MM.1S (cell line): ENCODE measurements around the gene ADAMTS9.
A peak's percentile ranks its signal among the peaks of the same experiment; 100 is the strongest.

Experiments
- DNase-seq: peaks from one replicate; pipeline ENCODE4 v3.0.0-alpha.2; 2015
- H2AFZ ChIP-seq: fragments of 300-600 bp; sonication (generic); 2 replicates; pipeline ENCODE4 v1.6.0; 2016; ENCODE audit warnings: antibody characterized with exemption, low read length
- H3F3A ChIP-seq: fragments of 300-600 bp; sonication (generic); 2 replicates; pipeline ENCODE4 v1.6.1; 2016; ENCODE audit warnings: mild to moderate bottlenecking, antibody characterized with exemption, low read length, moderate library complexity, mixed read lengths; ENCODE audit not compliant: insufficient read depth
- H3K27ac ChIP-seq: fragments of 300-600 bp; sonication (generic); 2 replicates; pipeline ENCODE4 v1.5.1; 2016; ENCODE audit warnings: mild to moderate bottlenecking, low read length
- H3K27me3 ChIP-seq: fragments of 300-600 bp; sonication (generic); replicated peaks from 2 replicates; pipeline ENCODE4 v1.6.0; 2016; ENCODE audit warnings: low read length; ENCODE audit not compliant: insufficient read depth
- H3K36me3 ChIP-seq: fragments of 300-600 bp; sonication (generic); replicated peaks from 2 replicates; pipeline ENCODE4 v1.6.1; 2016; ENCODE audit warnings: mild to moderate bottlenecking, low read length, mixed read lengths; ENCODE audit not compliant: insufficient read depth
- H3K4me1 ChIP-seq: fragments of 300-600 bp; sonication (generic); 2 replicates; pipeline ENCODE4 v1.6.1; 2016; ENCODE audit warnings: low read length, mixed read lengths
- H3K4me2 ChIP-seq: fragments of 300-600 bp; sonication (generic); 2 replicates; pipeline ENCODE4 v1.6.0; 2016; ENCODE audit warnings: low read depth, low read length
- H3K4me3 ChIP-seq: fragments of 300-600 bp; sonication (generic); 2 replicates; pipeline ENCODE4 v1.5.1; 2016; ENCODE audit warnings: low read length, mixed read lengths
- H3K79me2 ChIP-seq: fragments of 300-600 bp; sonication (generic); 2 replicates; pipeline ENCODE4 v1.6.1; 2016; ENCODE audit warnings: mixed run types, low read length, mixed read lengths
- H3K9ac ChIP-seq: fragments of 300-600 bp; sonication (generic); 2 replicates; pipeline ENCODE4 v1.6.1; 2016; ENCODE audit warnings: low read length, mixed read lengths
- H3K9me2 ChIP-seq: fragments of 300-600 bp; sonication (generic); replicated peaks from 2 replicates; pipeline ENCODE4 v1.6.1; 2016; ENCODE audit warnings: mild to moderate bottlenecking, low read length, mixed read lengths; ENCODE audit not compliant: insufficient read depth
- H3K9me3 ChIP-seq: fragments of 300-600 bp; sonication (generic); replicated peaks from 2 replicates; pipeline ENCODE4 v1.6.1; 2016; ENCODE audit warnings: mild to moderate bottlenecking, low read length, mixed read lengths; ENCODE audit not compliant: insufficient read depth
- H4K20me1 ChIP-seq: fragments of 300-600 bp; sonication (generic); 2 replicates; pipeline ENCODE4 v1.6.1; 2016; ENCODE audit warnings: mild to moderate bottlenecking, low read length, moderate library complexity, mixed read lengths; ENCODE audit not compliant: insufficient read depth
- CTCF ChIP-seq: fragments of 300-600 bp; sonication (generic); IDR thresholded peaks from 2 replicates; pipeline ENCODE4 v1.5.1; 2016; ENCODE audit warnings: antibody characterized with exemption, low read length, mixed read lengths
- EZH2 ChIP-seq: fragments of 300-600 bp; sonication (generic); optimal IDR thresholded peaks from 2 replicates; pipeline ENCODE3; 2017; ENCODE audit warnings: low read depth, mild to moderate bottlenecking, antibody characterized with exemption, low read length, mixed read lengths
- EZH2phosphoT487 ChIP-seq: fragments of 300-600 bp; sonication (generic); IDR thresholded peaks from 2 replicates; pipeline ENCODE4 v1.6.1; 2018; ENCODE audit warnings: antibody characterized with exemption, low read length

Gene ADAMTS9

GRCh38 chr3:64484289-64484992 lies 203.4 kb downstream of the ADAMTS9 start:
- DNase-seq: peak; percentile 82
- H3K9ac ChIP-seq: no peak overlapping the region
- no peaks in the 10 kb centered on the region for H3K9me2 ChIP-seq
- H3K27me3 ChIP-seq: no peaks in the 10 kb centered on the region
- no peak overlapping the region for H3K4me3 ChIP-seq
- no peak overlapping the region for H3K4me2 ChIP-seq
- no peaks in the 10 kb centered on the region for H4K20me1 ChIP-seq
- H3K4me1 ChIP-seq: 0 out of 2 replicates have a peak, but pooled peaks cover 2% of the 10 kb centered on the region
- H3K27ac ChIP-seq: no peak overlapping the region
- H3F3A ChIP-seq: no peaks in the 10 kb centered on the region
- no peaks in the 10 kb centered on the region for H3K36me3 ChIP-seq
- H3K79me2 ChIP-seq: no peaks in the 10 kb centered on the region
- H3K9me3 ChIP-seq: no peaks in the 10 kb centered on the region
- TF ChIP-seq CTCF (peak; percentile 89), EZH2 (no peak)
- 0 out of 2 replicates have a peak overlapping the region, but pooled peaks have one; percentile 58 for H2AFZ ChIP-seq

DNA sequence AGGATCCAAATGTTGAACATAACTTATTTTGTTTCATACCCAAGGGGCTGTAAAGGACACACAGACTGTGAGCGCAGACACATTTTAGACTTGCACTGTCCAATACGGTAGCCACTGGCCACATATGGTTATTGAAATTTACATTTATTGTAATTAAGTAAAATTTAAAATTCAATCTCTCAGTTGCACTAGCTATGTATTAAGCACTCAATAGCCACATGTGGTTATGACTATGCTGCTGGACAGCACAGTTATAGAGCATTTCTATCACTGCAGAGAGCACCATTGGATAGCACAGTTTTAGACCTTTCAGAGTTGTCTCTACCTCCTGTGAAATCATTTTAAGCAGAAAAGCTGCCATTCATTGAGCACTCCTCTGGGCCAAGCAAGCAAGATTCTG lies 204.3 kb downstream of the ADAMTS9 start:
- DNase-seq: no peak
- Histone ChIP-seq H3K36me3 (no peaks in the 10 kb centered on the region), H3K27ac (no peak overlapping the region), H3F3A (no peaks in the 10 kb centered on the region), H2AFZ (no peak overlapping the region), H3K4me3 (no peak overlapping the region), H3K4me2 (no peak overlapping the region), H3K9ac (no peak overlapping the region), H4K20me1 (no peaks in the 10 kb centered on the region), H3K4me1 (0 out of 2 replicates have a peak, but pooled peaks cover 2% of the 10 kb centered on the region), H3K9me2 (no peaks in the 10 kb centered on the region), H3K79me2 (no peaks in the 10 kb centered on the region), H3K27me3 (no peaks in the 10 kb centered on the region), H3K9me3 (no peaks in the 10 kb centered on the region)
- TF ChIP-seq EZH2phosphoT487 (no peak), CTCF (no peak), EZH2 (no peak)

DNA sequence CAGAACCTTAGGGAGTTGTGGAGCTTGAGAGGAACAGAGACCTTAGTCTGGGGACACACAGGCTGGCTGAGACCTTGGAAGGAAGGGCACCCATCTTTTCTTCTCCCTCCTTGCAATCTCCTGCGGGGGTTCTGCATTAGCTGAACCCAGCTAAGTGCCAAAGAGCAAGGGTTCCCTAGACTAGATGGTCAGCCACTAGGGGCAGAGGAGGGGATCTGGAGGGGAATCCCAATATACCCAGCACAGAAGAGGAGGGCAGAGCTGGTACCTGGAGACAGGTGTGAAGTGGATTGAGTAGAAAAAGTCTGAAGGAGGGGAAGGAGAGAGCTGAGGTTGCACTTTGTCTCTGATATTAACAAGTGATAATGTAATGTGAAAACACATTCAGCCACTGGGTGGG lies 212.8 kb downstream of the ADAMTS9 start:
- no peak for DNase-seq
- no peak overlapping the region for H3K4me2 ChIP-seq
- H3K9me3 ChIP-seq: no peaks in the 10 kb centered on the region
- no peaks in the 10 kb centered on the region for H3K36me3 ChIP-seq
- H4K20me1 ChIP-seq: no peaks in the 10 kb centered on the region
- no peaks in the 10 kb centered on the region for H3K4me1 ChIP-seq
- no peaks in the 10 kb centered on the region for H3K9me2 ChIP-seq
- no peaks in the 10 kb centered on the region for H3K27me3 ChIP-seq
- H3K9ac ChIP-seq: no peak overlapping the region
- no peaks in the 10 kb centered on the region for H3F3A ChIP-seq
- no peak overlapping the region for H3K27ac ChIP-seq
- H3K79me2 ChIP-seq: no peaks in the 10 kb centered on the region
- TF ChIP-seq EZH2phosphoT487: no peak
- no peak for TF ChIP-seq EZH2
- peak; percentile 8; the same call in 1 of the 2 replicates for TF ChIP-seq CTCF
- H3K4me3 ChIP-seq: no peak overlapping the region
- H2AFZ ChIP-seq: no peak overlapping the region
